ENCODE measurements around the gene FOXL2NB. TPM values are rescaled to one million over a fixed set of nuclear protein-coding genes. Genes with fewer than 3 reads are reported as not detected.

The FOXL2NB gene
- polyA plus RNA-seq (2013, experiment 1 of 2): 0.41 TPM
- 0.96 TPM for polyA plus RNA-seq (2013, experiment 2 of 2)

DNA sequence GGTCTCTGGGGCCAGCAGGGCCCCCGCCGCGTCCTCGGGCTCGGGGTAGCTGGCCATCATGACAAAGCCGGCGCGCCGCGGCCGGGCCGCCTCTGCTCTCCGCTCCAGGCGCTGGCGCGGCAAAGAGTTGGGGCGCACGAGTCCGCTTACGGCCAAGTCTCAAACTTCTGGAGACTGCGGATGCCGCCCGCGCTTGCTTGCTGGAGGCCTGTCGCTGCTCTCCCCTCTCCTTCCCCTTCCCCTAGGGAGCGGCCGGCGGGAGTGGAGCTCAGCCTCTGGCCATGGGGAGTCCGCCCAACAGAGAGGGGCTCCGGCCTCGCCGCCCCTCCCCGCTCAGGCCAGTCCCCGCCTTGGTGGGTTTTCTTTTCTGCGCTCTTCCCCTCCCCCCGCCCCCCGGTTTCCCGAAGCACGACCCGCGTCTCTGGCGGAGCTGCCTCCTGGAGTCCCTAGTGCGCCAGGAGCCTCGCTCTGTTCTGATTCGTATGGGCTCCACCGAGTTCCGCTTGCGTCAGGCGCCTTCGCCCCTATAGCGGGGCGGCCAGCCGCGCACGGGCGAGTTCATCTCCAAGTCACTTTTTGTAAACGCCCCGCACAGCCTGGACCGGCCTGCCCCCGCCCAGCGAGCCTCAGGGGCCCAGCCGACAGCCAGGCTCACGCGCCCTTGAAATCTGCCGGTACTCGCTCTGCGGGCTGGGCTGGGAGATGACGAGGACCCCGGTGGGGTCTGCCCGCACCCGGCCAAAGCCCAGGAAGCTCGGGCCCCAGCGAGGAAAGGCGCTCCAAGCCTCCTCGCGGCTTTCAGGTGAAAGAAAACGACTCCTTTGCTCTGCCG is at the start of gene FOXL2NB, which contains the start of gene FOXL2:
TSS of gene FOXL2NB (plus strand) at position 555 of the 832 bp plus-strand sequence. CDS start at position 703, 148 bp downstream.
TSS of gene FOXL2 (minus strand) at position 475 of the 832 bp plus-strand sequence. CDS start at position 60, 415 bp downstream.
- 0 to 1% methylated on average over 59 to 68 of the region's 78 CpGs for WGBS, 2 experiments (ENCODE audit: insufficient coverage in 2 of 2)
- peak within 1 kb of the TSS; percentile 41 for H3K4me3 ChIP-seq (ENCODE audit: extremely low read depth, insufficient read depth, low read length, poor library complexity, severe bottlenecking)
- no peaks in the 10 kb centered on the region for H3K9me3 ChIP-seq (ENCODE audit: control insufficient read depth, low read length)
- peaks cover 21% of the 10 kb centered on the region for H3K4me1 ChIP-seq (ENCODE audit: control insufficient read depth, insufficient read depth, low read length, poor library complexity, severe bottlenecking)
- H3K36me3 ChIP-seq (ENCODE audit: control insufficient read depth, insufficient read depth, low read length): no peaks in the 10 kb centered on the region
- H3K27ac ChIP-seq (ENCODE audit: low read depth, low read length, severe bottlenecking): no peak within 1 kb of the TSS

DNA sequence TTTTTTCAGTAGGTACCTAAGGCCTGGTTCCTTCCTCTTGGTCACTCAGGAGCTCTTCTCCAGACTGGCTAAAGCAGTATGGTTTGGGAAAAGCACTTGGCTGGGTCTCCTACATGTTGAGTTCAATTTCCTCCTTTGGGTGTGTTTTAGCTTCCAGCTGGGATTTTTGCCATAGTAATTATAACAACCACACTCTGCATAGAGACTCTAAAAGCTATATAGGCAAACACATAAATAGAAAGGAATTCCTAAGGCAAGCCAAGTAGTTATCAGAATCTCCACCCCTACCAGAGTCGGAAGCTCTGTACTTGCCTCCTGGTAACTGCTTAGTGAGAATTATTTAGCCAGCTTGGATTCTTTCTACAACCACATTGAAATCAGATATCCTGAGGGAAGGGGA is 48.7 kb upstream of the FOXL2NB start:
- no peaks in the 10 kb centered on the region for H3K4me1 ChIP-seq (ENCODE audit: control insufficient read depth, insufficient read depth, low read length, poor library complexity, severe bottlenecking)
- no peak overlapping the region for H3K4me3 ChIP-seq (ENCODE audit: extremely low read depth, insufficient read depth, low read length, poor library complexity, severe bottlenecking)
- H3K9me3 ChIP-seq (ENCODE audit: control insufficient read depth, low read length): no peaks in the 10 kb centered on the region
- no peaks in the 10 kb centered on the region for H3K36me3 ChIP-seq (ENCODE audit: control insufficient read depth, insufficient read depth, low read length)
- H3K27ac ChIP-seq (ENCODE audit: low read depth, low read length, severe bottlenecking): no peak overlapping the region
- no CpG with 5 or more reads among the region's 1 CpG for WGBS, 2 experiments (ENCODE audit: insufficient coverage in 2 of 2)

DNA sequence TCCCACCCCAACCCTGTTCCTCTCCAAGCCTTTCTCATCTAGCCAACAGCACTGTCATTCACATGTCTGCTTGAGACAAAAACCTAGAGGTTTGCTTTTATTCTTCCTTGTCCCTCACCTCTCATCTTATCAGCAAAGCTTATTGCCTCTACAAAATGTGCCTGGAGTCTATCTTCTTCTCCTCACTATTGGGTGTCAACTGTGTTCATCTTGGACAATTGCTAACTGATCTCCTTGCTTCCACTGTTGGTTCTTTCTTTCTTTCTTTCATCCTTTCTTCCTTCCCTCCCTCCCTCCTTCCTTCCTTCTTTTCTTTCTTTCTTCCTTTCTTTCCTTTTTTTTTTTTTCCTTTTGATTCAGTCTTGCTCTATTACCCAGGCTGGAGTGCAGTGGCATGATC is 48.3 kb upstream of the FOXL2NB start:
- Histone ChIP-seq H3K27ac (ENCODE audit: low read depth, low read length, severe bottlenecking) (no peak overlapping the region), H3K4me1 (ENCODE audit: control insufficient read depth, insufficient read depth, low read length, poor library complexity, severe bottlenecking) (no peaks in the 10 kb centered on the region), H3K36me3 (ENCODE audit: control insufficient read depth, insufficient read depth, low read length) (no peaks in the 10 kb centered on the region), H3K4me3 (ENCODE audit: extremely low read depth, insufficient read depth, low read length, poor library complexity, severe bottlenecking) (no peak overlapping the region), H3K9me3 (ENCODE audit: control insufficient read depth, low read length) (no peaks in the 10 kb centered on the region)

DNA sequence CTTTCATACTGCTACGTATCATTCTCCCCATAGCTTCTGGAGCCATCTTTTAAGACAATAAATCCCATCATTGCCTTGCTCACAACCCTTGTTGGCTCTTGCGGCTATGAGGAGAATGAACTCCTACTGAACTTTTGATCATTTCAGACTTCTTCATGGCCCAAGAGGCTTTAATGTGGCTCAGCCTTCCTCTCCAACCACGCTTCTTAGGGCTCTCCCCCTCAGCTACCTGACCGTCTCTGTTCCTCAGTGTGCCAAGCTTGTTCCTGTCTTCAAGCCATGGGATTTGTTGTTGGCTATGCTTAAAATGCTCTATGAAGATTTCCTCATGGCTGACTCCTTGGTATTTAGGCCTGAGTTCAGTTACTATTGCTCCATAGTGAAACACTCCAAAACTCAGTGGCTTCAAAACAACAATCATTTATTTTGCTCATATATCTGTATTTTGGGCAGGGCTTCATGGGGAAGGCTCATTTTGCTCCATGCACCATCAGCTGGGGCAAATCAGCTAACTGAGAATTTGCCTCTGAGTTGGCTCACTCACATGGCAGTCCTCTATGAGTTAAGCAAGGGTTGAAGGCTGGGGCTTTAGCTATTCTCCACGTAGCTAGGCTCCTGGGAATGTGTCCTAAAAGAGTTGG is 47.5 kb upstream of the FOXL2NB start:
- Histone ChIP-seq H3K27ac (ENCODE audit: low read depth, low read length, severe bottlenecking) (no peak overlapping the region), H3K4me1 (ENCODE audit: control insufficient read depth, insufficient read depth, low read length, poor library complexity, severe bottlenecking) (no peaks in the 10 kb centered on the region), H3K4me3 (ENCODE audit: extremely low read depth, insufficient read depth, low read length, poor library complexity, severe bottlenecking) (no peak overlapping the region), H3K36me3 (ENCODE audit: control insufficient read depth, insufficient read depth, low read length) (no peaks in the 10 kb centered on the region), H3K9me3 (ENCODE audit: control insufficient read depth, low read length) (no peaks in the 10 kb centered on the region)
- 89 to 92% methylated on average over 5 of the region's 5 CpGs for WGBS, 2 experiments (ENCODE audit: insufficient coverage in 2 of 2)

DNA sequence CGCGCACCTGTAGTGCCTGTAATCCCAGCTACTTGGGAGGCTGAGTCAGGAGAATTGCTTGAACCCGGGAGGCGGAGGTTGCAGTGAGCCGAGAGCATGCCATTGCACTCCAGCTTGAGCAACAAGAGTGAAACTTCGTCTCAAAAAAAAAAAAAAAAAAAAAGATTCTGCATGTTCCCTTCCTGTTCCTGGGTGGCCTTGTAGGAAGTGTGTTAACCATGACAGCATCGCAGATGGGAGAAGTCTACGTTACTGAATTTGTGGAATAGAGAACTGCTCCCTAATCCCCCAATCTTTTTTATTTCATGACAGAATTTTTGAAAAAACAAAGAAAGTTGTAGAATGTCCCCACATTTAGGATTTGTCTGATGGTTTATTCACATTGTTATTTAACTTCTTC is 45.5 kb upstream of the FOXL2NB start:
- Histone ChIP-seq H3K27ac (ENCODE audit: low read depth, low read length, severe bottlenecking) (no peak overlapping the region), H3K4me3 (ENCODE audit: extremely low read depth, insufficient read depth, low read length, poor library complexity, severe bottlenecking) (no peak overlapping the region), H3K9me3 (ENCODE audit: control insufficient read depth, low read length) (no peaks in the 10 kb centered on the region), H3K4me1 (ENCODE audit: control insufficient read depth, insufficient read depth, low read length, poor library complexity, severe bottlenecking) (no peaks in the 10 kb centered on the region), H3K36me3 (ENCODE audit: control insufficient read depth, insufficient read depth, low read length) (no peaks in the 10 kb centered on the region)
- 83 to 86% methylated on average over 4 to 5 of the region's 8 CpGs for WGBS, 2 experiments (ENCODE audit: insufficient coverage in 2 of 2)

DNA sequence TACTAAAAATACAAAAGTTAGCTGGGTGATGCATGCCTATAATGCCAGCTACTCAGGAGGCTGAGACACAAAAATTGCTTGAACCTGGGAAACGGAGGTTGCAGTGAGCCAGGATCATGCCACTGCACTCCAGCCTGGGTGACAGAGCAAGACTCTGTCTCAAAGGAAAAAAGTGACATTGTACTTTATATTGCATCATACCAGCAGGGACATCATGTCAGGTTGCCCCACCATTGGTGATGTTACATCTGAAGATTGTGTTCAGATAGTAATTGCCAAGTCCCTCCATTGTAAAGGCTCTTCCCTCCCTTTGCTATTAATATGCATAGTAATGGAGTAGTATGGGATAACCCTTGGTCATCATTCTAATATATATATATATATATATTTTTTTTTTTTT is 44.8 kb upstream of the FOXL2NB start:
- Histone ChIP-seq H3K9me3 (ENCODE audit: control insufficient read depth, low read length) (no peaks in the 10 kb centered on the region), H3K27ac (ENCODE audit: low read depth, low read length, severe bottlenecking) (no peak overlapping the region), H3K4me1 (ENCODE audit: control insufficient read depth, insufficient read depth, low read length, poor library complexity, severe bottlenecking) (no peaks in the 10 kb centered on the region), H3K4me3 (ENCODE audit: extremely low read depth, insufficient read depth, low read length, poor library complexity, severe bottlenecking) (no peak overlapping the region), H3K36me3 (ENCODE audit: control insufficient read depth, insufficient read depth, low read length) (no peaks in the 10 kb centered on the region)
- WGBS, 2 experiments (ENCODE audit: insufficient coverage in 2 of 2): 88 to 100% methylated on average over 1 of the region's 1 CpG

DNA sequence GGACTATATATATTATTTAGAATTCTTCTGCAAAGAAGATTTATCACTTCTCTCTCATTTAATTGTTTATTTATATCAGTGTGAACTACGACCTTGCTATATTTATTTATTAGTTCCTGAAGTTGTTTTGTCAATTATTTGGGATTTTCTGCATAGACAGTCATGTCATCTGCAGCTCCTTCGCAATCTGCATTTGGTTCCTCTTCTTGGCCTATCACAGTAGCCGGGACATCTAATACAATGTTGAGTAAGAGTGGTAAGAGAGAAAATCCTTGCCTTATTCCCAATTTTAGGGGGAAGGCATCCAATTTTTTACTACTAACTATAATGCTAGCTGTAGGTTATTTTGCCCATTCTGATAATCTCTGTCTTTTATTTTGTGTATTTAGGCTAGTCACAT is 39.5 kb upstream of the FOXL2NB start:
- Histone ChIP-seq H3K27ac (ENCODE audit: low read depth, low read length, severe bottlenecking) (no peak overlapping the region), H3K4me3 (ENCODE audit: extremely low read depth, insufficient read depth, low read length, poor library complexity, severe bottlenecking) (no peak overlapping the region), H3K36me3 (ENCODE audit: control insufficient read depth, insufficient read depth, low read length) (no peaks in the 10 kb centered on the region), H3K9me3 (ENCODE audit: control insufficient read depth, low read length) (no peaks in the 10 kb centered on the region), H3K4me1 (ENCODE audit: control insufficient read depth, insufficient read depth, low read length, poor library complexity, severe bottlenecking) (no peaks in the 10 kb centered on the region)
- no CpG with 5 or more reads among the region's 3 CpGs for WGBS, 2 experiments (ENCODE audit: insufficient coverage in 2 of 2)

DNA sequence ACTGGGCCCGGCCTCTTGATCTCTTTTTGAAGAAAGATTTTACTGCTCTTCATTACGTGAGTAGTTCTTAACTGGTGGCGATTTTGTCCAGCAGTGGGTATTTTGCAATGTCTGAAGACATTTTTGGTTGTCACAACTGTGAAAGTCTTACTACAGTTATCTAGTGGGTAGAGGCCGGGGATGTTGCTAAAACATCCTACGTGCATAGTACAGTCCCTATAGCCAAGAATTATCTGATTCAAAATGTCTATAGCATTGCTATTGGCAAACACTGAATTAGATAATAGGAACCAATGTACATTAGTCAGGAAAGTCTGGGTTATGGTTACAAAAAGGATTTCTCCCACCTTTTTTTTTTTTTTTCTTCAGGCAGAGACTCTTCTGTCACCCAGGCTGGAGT is 38.2 kb upstream of the FOXL2NB start:
- 94 to 100% methylated on average over 2 to 3 of the region's 5 CpGs for WGBS, 2 experiments (ENCODE audit: insufficient coverage in 2 of 2)
- H3K4me3 ChIP-seq (ENCODE audit: extremely low read depth, insufficient read depth, low read length, poor library complexity, severe bottlenecking): no peak overlapping the region
- H3K27ac ChIP-seq (ENCODE audit: low read depth, low read length, severe bottlenecking): no peak overlapping the region
- H3K36me3 ChIP-seq (ENCODE audit: control insufficient read depth, insufficient read depth, low read length): no peaks in the 10 kb centered on the region
- no peaks in the 10 kb centered on the region for H3K9me3 ChIP-seq (ENCODE audit: control insufficient read depth, low read length)
- no peaks in the 10 kb centered on the region for H3K4me1 ChIP-seq (ENCODE audit: control insufficient read depth, insufficient read depth, low read length, poor library complexity, severe bottlenecking)

DNA sequence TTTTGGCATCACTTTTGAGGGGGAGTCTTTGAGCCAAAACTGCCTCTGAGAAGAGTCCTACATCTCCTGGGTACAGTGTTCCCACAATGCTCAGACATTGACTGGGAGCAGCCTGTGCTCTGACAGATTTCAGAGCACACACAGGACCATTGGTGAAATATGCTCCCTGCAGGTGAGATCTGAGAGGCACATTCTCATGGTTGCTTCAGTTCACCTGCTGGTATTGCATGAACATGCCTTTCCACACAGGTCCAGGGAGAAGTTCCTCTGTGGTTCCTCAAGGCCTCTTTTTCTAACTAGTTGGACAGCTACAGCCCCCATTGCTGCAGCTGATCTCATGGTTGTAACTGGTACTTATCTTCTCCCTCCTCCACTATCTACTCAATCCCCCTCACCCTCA is 37.1 kb upstream of the FOXL2NB start:
- Histone ChIP-seq H3K27ac (ENCODE audit: low read depth, low read length, severe bottlenecking) (no peak overlapping the region), H3K4me1 (ENCODE audit: control insufficient read depth, insufficient read depth, low read length, poor library complexity, severe bottlenecking) (no peaks in the 10 kb centered on the region), H3K9me3 (ENCODE audit: control insufficient read depth, low read length) (no peaks in the 10 kb centered on the region), H3K36me3 (ENCODE audit: control insufficient read depth, insufficient read depth, low read length) (no peaks in the 10 kb centered on the region), H3K4me3 (ENCODE audit: extremely low read depth, insufficient read depth, low read length, poor library complexity, severe bottlenecking) (no peak overlapping the region)

DNA sequence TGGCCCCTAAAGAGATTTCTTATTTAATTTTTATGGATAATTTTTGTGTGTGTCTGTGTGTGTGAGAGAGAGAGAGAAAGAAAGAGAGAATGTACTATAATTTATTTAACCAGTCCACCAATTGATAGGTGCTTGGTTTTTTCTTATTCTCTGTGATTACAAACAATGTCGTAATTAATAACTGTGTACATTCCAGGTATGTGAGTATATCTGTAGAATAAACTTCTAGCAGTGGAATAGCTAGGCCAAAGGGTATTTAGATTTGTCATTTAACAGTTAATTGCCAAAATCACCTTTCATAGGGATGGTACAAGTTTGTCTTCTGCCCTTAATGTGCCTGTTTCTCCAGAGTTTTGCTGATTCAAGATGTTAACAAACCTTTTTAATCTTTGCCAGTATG is 35.4 kb upstream of the FOXL2NB start:
- H3K27ac ChIP-seq (ENCODE audit: low read depth, low read length, severe bottlenecking): no peak overlapping the region
- H3K36me3 ChIP-seq (ENCODE audit: control insufficient read depth, insufficient read depth, low read length): no peaks in the 10 kb centered on the region
- no CpG with 5 or more reads among the region's 1 CpG for WGBS, 2 experiments (ENCODE audit: insufficient coverage in 2 of 2)
- H3K4me3 ChIP-seq (ENCODE audit: extremely low read depth, insufficient read depth, low read length, poor library complexity, severe bottlenecking): no peak overlapping the region
- H3K9me3 ChIP-seq (ENCODE audit: control insufficient read depth, low read length): no peaks in the 10 kb centered on the region
- no peaks in the 10 kb centered on the region for H3K4me1 ChIP-seq (ENCODE audit: control insufficient read depth, insufficient read depth, low read length, poor library complexity, severe bottlenecking)

DNA sequence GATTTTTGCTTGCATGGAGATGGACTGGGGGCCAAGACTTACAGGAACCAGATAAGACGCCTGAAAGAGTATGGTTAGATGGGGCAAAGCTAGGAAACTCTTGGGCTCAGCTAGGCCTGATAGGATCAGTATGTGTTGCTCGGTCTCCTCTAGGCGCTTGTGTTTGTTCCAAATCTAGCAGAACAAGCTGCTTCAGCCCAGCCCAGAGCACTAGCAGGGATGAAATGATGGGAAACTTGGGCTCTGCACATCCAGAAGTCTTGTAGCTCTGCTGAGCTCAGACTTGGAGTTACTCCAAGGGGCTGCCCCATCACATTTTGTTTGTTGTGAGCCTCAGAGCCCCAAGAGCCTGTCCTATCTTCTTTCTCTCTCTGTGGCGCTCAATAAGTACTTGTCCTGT is 34.8 kb upstream of the FOXL2NB start:
- no peaks in the 10 kb centered on the region for H3K4me1 ChIP-seq (ENCODE audit: control insufficient read depth, insufficient read depth, low read length, poor library complexity, severe bottlenecking)
- H3K4me3 ChIP-seq (ENCODE audit: extremely low read depth, insufficient read depth, low read length, poor library complexity, severe bottlenecking): no peak overlapping the region
- 97 to 100% methylated on average over 3 of the region's 4 CpGs for whole genome bisulfite sequencing, 2 experiments (ENCODE audit: insufficient coverage in 2 of 2)
- H3K36me3 ChIP-seq (ENCODE audit: control insufficient read depth, insufficient read depth, low read length): no peaks in the 10 kb centered on the region
- no peak overlapping the region for H3K27ac ChIP-seq (ENCODE audit: low read depth, low read length, severe bottlenecking)
- no peaks in the 10 kb centered on the region for H3K9me3 ChIP-seq (ENCODE audit: control insufficient read depth, low read length)
